HEK293 (cell line): ENCODE measurements around the gene PLAAT5.

Source experiments
- CTCF ChIA-PET: fragments of 350-600 bp; formaldehyde crosslinking; extraction: SDS; loops from one replicate; lab custom pipeline; 2021; ENCODE audit warnings: antibody characterized with exemption; lab: Yijun Ruan, JAX
- POLR2A ChIA-PET: fragments of 300-600 bp; formaldehyde crosslinking; extraction: SDS; loops from one replicate; lab custom pipeline; 2020; ENCODE audit warnings: antibody characterized with exemption, inconsistent platforms; lab: Yijun Ruan, JAX
- H3K27ac ChIP-seq: fragments of 200-500 bp; sonication (Bioruptor generic); 2 replicates; pipeline ENCODE4 v1.5.1; 2014; ENCODE audit warnings: low read depth, low read length, control low read depth, inconsistent platforms; ENCODE audit errors: extremely low read depth
- H3K36me3 ChIP-seq, 2 experiments: fragments of 200-500 bp in 1 of 2; sonication (Bioruptor generic) in 1 of 2; 1 replicate in 1 of 2; 2 replicates in 1 of 2; pipeline ENCODE4 v1.5.1; 2014 to 2017; ENCODE audit warnings: inconsistent platforms in 2 of 2, low read length in 2 of 2; ENCODE audit not compliant: control insufficient read depth in 2 of 2, insufficient read depth in 1 of 2
- H3K4me1 ChIP-seq: fragments of 200-500 bp; sonication (Bioruptor generic); 2 replicates; pipeline ENCODE4 v1.5.1; 2014; ENCODE audit warnings: mild to moderate bottlenecking, low read length, inconsistent platforms; ENCODE audit not compliant: control insufficient read depth, insufficient read depth
- H3K4me3 ChIP-seq: 2 replicates; pipeline ENCODE4 v1.5.1; 2011; ENCODE audit warnings: low read depth, mild to moderate bottlenecking, control low read depth, low read length, moderate library complexity
- H3K9me3 ChIP-seq: fragments of 200-500 bp; sonication (Bioruptor generic); 2 replicates; pipeline ENCODE4 v1.5.1; 2014; ENCODE audit warnings: low read depth, low read length, inconsistent platforms; ENCODE audit not compliant: control insufficient read depth, insufficient read depth
- GLI4 ChIP-seq: fragments of 450-650 bp; formaldehyde crosslinking; IDR thresholded peaks from 2 replicates; pipeline ENCODE4 v1.5.1; 2016; ENCODE audit warnings: missing biosample characterization, missing genetic modification characterization
- KLF9 ChIP-seq: fragments of 450-650 bp; formaldehyde crosslinking; IDR thresholded peaks from 2 replicates; pipeline ENCODE4 v1.5.1; 2016; ENCODE audit warnings: missing biosample characterization, missing genetic modification characterization, low read depth
- PRDM4 ChIP-seq: fragments of 450-650 bp; formaldehyde crosslinking; IDR thresholded peaks from 2 replicates; pipeline ENCODE4 v1.5.1; 2017; ENCODE audit warnings: missing biosample characterization, missing genetic modification characterization
- REPIN1 ChIP-seq: fragments of 450-650 bp; formaldehyde crosslinking; IDR thresholded peaks from 2 replicates; pipeline ENCODE4 v1.5.1; 2017; ENCODE audit warnings: missing biosample characterization, missing genetic modification characterization, low read depth
- SP2 ChIP-seq: fragments of 450-650 bp; formaldehyde crosslinking; IDR thresholded peaks from 2 replicates; pipeline ENCODE4 v1.5.1; 2016; ENCODE audit warnings: missing biosample characterization, missing genetic modification characterization
- TCF7L2 ChIP-seq: IDR thresholded peaks from 2 replicates; pipeline ENCODE4 v1.6.1; 2011; ENCODE audit warnings: low read depth, mild to moderate bottlenecking, inconsistent platforms, low read length, moderate library complexity, borderline replicate concordance
- TRIM28 ChIP-seq: IDR thresholded peaks from 2 replicates; pipeline ENCODE4 v1.6.1; 2011; ENCODE audit warnings: low read length, control low read depth, borderline replicate concordance
- WT1 ChIP-seq: fragments of 450-650 bp; formaldehyde crosslinking; IDR thresholded peaks from 2 replicates; pipeline ENCODE4 v1.5.1; 2016; ENCODE audit warnings: missing biosample characterization, missing genetic modification characterization
- ZBTB6 ChIP-seq: fragments of 450-650 bp; formaldehyde crosslinking; IDR thresholded peaks from 2 replicates; pipeline ENCODE4 v1.5.1; 2017; ENCODE audit warnings: missing biosample characterization, missing genetic modification characterization
- ZNF132 ChIP-seq: fragments of 450-650 bp; formaldehyde crosslinking; IDR thresholded peaks from 2 replicates; pipeline ENCODE4 v1.5.1; 2017; ENCODE audit warnings: missing biosample characterization, missing genetic modification characterization, borderline replicate concordance
- ZNF292 ChIP-seq: fragments of 450-650 bp; formaldehyde crosslinking; IDR thresholded peaks from 2 replicates; pipeline ENCODE4 v1.5.1; 2016; ENCODE audit warnings: low read depth, missing biosample characterization, missing genetic modification characterization, borderline replicate concordance
- ZNF449 ChIP-seq: fragments of 450-650 bp; formaldehyde crosslinking; IDR thresholded peaks from 2 replicates; pipeline ENCODE4 v1.5.1; 2017; ENCODE audit warnings: missing biosample characterization, mild to moderate bottlenecking, missing genetic modification characterization, moderate library complexity
- ZNF558 ChIP-seq: fragments of 450-650 bp; formaldehyde crosslinking; IDR thresholded peaks from 2 replicates; pipeline ENCODE4 v1.5.1; 2016; ENCODE audit warnings: missing biosample characterization, missing genetic modification characterization
- ZNF792 ChIP-seq: fragments of 450-650 bp; formaldehyde crosslinking; IDR thresholded peaks from 2 replicates; pipeline ENCODE4 v1.5.1; 2016; ENCODE audit warnings: missing biosample characterization, missing genetic modification characterization
- TF ChIP-seq, protein P1 (sequence below): sonication (generic); formaldehyde crosslinking; IDR thresholded peaks from 2 replicates; pipeline ENCODE4 v1.8.1; 2022; ENCODE audit warnings: mild to moderate bottlenecking, moderate library complexity, missing genetic modification reagents
- TF ChIP-seq, protein P2 (sequence below): fragments of 450-650 bp; formaldehyde crosslinking; IDR thresholded peaks from 2 replicates; pipeline ENCODE4 v1.5.1; 2016; ENCODE audit warnings: missing biosample characterization, missing genetic modification characterization

Gene PLAAT5

DNA sequence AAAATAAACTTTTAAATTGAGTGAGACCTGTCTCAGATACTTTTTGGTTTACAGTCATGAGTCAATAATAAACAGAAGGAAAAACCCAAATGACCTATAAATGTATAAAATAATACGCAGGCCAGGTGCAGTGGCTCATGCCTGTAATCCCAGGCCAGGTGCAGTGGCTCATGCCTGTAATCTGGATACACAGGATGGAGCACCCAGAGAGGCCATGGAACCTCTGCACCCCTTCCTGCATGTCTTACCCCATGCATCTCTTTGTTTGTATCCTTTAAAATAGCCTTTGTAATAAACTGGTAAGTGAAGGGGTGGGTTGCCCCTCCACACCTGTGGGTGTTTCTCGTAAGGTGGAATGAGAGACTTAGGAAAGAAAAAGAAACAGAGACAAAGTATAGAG lies 36.7 kb upstream of the PLAAT5 start (continued):
- TF ChIP-seq WT1 (tag by site-specific recombination) = no peak

DNA sequence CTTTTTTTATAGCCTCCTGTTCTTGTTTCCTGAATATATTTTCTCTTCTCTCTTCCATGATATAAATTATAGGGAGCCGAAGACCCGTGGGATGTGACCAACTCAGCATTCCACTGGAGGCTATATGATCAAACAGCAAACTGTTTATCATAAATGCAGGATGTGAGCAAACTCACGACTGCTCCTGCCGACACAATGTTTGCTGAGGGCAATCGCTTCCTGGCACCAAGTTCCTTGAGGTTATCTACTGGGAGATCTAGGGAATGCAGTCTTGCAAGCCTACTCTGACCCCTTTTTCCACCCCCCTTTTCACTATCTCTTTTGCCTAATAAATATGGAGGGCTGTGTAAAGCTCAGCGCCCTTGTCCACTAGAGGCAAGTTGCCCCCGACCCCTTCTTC lies 32.2 kb upstream of the PLAAT5 start:
- no peak for TF ChIP-seq SP2 (tag by site-specific recombination)
- TF ChIP-seq PRDM4 = no peak
- TF ChIP-seq, protein P1, sequence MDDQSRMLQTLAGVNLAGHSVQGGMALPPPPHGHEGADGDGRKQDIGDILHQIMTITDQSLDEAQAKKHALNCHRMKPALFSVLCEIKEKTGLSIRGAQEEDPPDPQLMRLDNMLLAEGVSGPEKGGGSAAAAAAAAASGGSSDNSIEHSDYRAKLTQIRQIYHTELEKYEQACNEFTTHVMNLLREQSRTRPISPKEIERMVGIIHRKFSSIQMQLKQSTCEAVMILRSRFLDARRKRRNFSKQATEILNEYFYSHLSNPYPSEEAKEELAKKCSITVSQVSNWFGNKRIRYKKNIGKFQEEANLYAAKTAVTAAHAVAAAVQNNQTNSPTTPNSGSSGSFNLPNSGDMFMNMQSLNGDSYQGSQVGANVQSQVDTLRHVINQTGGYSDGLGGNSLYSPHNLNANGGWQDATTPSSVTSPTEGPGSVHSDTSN (CRISPR knock-in tag) = no peak
- TF ChIP-seq ZNF292 (tag by site-specific recombination) = no peak
- TF ChIP-seq TCF7L2 = no peak
- TF ChIP-seq ZNF792 (tag by site-specific recombination) = no peak
- no peak for TF ChIP-seq REPIN1 (tag by site-specific recombination)
- no peak for TF ChIP-seq KLF9 (tag by site-specific recombination)
- TF ChIP-seq ZNF132 (tag by site-specific recombination) = no peak
- TF ChIP-seq, protein P2, sequence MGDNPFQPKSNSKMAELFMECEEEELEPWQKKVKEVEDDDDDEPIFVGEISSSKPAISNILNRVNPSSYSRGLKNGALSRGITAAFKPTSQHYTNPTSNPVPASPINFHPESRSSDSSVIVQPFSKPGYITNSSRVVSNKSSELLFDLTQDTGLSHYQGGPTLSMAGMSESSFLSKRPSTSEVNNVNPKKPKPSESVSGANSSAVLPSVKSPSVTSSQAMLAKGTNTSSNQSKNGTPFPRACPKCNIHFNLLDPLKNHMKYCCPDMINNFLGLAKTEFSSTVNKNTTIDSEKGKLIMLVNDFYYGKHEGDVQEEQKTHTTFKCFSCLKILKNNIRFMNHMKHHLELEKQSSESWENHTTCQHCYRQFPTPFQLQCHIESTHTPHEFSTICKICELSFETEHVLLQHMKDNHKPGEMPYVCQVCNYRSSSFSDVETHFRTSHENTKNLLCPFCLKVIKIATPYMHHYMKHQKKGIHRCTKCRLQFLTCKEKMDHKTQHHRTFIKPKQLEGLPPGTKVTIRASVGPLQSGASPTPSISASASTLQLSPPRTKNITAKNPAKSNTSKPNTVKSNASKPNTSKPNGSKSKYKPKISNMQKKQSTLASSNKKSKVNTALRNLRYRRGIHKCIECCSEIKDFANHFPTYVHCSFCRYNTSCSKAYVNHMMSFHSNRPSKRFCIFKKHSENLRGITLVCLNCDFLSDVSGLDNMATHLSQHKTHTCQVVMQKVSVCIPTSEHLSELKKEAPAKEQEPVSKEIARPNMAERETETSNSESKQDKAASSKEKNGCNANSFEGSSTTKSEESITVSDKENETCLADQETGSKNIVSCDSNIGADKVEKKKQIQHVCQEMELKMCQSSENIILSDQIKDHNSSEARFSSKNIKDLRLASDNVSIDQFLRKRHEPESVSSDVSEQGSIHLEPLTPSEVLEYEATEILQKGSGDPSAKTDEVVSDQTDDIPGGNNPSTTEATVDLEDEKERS = no peak
- no peak for TF ChIP-seq TRIM28
- no peak for TF ChIP-seq ZNF449
- no peak for TF ChIP-seq GLI4 (tag by site-specific recombination)
- TF ChIP-seq ZNF558 (tag by site-specific recombination) = no peak
- TF ChIP-seq ZBTB6 (tag by site-specific recombination) = no peak
- H3K27ac ChIP-seq = no peak overlapping the region
- H3K4me1 ChIP-seq = no peaks in the 10 kb centered on the region
- H3K9me3 ChIP-seq = no peaks in the 10 kb centered on the region
- H3K36me3 ChIP-seq = no peaks in the 10 kb centered on the region
- CTCF ChIA-PET = no interaction called here
- POLR2A ChIA-PET = interaction anchor here (0.6 kb wide), 1 partner anchor 450 kb away, joined by 3 read pairs; no protein-coding TSS in a partner anchor
- no peak overlapping the region for H3K4me3 ChIP-seq
